ENCODE data around the gene RRP9.

DNA sequence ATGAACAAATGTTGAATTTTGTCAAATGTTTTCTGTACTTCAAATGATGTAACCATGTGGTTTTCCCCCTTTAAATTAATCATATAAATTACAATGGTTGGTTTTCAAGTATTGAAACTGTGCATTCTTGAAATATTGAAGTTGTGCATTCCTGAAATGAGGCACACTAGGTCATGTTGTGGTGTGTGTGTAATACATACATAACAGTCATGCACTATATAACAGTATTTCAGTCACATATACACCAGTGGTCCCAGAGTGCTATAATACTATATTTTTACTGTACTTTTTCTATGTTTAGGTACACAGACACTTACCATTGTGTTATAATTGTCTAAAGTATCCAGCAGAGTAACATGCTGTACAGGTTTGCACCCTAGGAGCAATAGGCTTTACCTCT is 55.3 kb downstream of the RRP9 start:
- TF ChIP-seq POLR2AphosphoS5 (IDR thresholded peaks at IDR 0.05) (no peak), POLR2A (IDR thresholded peaks at IDR 0.05) (no peak)
